ENCODE results near the gene MXRA7.

MXRA7 gene

DNA sequence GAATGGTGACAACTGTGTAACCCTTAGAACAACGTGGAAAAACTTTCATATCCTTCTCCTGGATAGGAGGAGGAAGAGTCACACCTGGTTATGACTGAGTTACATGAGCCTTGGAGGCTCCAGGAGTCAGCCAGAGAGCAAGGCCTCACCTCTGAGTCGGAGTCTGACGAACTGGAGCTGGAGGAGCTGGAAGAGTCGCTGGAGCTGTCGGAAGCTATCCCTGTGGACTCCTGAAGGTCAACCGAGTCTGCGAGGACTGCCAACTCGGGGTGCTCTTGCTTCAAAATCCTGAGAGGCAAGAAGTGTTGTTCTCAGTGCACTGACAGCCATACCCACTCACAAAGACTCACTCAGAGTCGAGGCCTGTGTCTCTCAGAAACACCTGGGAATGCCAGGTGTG, 9.4 kb upstream of the MXRA7 start:
- H3K4me3 ChIP-seq (ENCODE audit: control insufficient read depth, low read depth, low read length): no peak overlapping the region
- TF ChIP-seq, protein P1, sequence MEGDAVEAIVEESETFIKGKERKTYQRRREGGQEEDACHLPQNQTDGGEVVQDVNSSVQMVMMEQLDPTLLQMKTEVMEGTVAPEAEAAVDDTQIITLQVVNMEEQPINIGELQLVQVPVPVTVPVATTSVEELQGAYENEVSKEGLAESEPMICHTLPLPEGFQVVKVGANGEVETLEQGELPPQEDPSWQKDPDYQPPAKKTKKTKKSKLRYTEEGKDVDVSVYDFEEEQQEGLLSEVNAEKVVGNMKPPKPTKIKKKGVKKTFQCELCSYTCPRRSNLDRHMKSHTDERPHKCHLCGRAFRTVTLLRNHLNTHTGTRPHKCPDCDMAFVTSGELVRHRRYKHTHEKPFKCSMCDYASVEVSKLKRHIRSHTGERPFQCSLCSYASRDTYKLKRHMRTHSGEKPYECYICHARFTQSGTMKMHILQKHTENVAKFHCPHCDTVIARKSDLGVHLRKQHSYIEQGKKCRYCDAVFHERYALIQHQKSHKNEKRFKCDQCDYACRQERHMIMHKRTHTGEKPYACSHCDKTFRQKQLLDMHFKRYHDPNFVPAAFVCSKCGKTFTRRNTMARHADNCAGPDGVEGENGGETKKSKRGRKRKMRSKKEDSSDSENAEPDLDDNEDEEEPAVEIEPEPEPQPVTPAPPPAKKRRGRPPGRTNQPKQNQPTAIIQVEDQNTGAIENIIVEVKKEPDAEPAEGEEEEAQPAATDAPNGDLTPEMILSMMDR (IDR thresholded peaks at IDR 0.05; ENCODE audit: control insufficient read depth, insufficient read depth, low read depth, low read length, missing control alignments): no peak
- DNase-seq (ENCODE audit: low read depth): no peak

DNA sequence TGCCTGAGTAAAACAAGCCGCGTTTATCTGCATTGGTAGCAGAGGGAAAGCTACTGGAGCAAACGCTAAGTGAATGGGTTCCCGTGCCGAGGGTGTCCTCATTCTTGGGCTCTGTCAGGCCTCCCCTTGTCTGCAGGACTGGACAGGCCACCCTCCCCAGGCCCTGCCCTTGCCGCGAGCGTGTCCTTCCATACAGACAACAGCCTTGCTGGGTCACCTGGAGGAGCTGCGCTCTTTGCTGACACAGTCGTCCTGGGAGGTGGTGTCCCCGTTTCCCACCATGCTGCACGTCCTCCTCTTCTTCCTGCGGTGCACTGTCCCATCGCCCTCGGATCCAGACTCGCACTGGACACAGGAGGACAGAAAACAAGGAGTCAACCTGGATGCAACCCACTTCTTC, 7.8 kb upstream of the MXRA7 start:
- no peak overlapping the region for H3K4me3 ChIP-seq (ENCODE audit: control insufficient read depth, low read depth, low read length)
- no peak for DNase-seq (ENCODE audit: low read depth)
- TF ChIP-seq, protein P1 (IDR thresholded peaks at IDR 0.05; ENCODE audit: control insufficient read depth, insufficient read depth, low read depth, low read length, missing control alignments): no peak

DNA sequence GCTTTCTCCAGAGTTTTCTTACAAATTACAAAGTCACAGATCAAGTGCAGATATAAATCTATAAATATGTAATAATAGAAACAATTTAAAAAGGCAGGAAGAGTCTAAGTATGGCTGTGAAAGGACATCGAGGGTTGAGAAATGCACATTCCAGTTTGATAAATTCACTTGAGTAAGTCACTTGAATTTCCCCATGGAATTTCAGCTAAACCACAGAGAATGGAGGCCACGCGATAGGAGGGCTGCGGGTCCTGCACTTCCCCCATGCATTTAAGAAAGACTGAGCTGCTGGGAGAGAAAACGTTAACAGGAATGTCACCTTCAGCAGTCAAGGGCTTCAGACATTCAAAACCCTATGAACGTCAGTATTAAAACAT, 6.1 kb upstream of the MXRA7 start:
- TF ChIP-seq, protein P1 (IDR thresholded peaks at IDR 0.05; ENCODE audit: control insufficient read depth, insufficient read depth, low read depth, low read length, missing control alignments): no peak
- H3K4me3 ChIP-seq (ENCODE audit: control insufficient read depth, low read depth, low read length): no peak overlapping the region
- peak; percentile 92 for DNase-seq (ENCODE audit: low read depth)

DNA sequence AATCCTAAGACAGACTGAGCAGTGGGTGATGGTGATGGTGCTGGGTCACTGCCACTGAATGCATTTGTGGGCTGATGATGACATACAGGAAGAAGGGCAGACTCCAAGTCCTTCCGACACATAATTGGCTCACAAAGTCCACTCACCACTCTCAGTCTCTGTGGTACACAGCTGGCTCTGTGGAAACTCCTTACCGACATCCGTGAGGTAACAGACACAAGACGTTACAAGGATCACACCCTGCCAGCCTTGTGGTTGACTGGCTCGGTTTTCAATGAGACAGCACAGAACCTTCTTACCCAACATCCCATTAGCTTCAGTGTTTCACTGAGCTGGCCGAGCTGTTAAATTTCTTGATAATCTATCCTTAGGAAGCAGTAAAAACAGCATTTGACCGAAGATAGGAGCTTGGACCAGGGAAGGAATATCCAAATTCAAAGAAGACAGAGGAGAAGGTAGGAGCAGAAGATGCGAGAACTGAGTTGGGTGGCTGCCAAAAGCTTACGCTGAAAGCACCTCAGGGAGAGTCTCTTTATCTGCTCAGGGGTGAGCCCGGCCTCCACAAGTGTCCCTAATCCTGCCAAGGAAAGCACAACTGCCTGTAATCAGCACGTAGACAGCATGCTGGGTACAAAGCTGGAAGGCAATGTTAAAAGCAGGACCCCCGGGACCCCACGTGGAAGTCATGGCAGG, 5.5 kb upstream of the MXRA7 start:
- peak; percentile 100 for DNase-seq (ENCODE audit: low read depth)
- no peak overlapping the region for H3K4me3 ChIP-seq (ENCODE audit: control insufficient read depth, low read depth, low read length)
- TF ChIP-seq, protein P1 (IDR thresholded peaks at IDR 0.05; ENCODE audit: control insufficient read depth, insufficient read depth, low read depth, low read length, missing control alignments): no peak

DNA sequence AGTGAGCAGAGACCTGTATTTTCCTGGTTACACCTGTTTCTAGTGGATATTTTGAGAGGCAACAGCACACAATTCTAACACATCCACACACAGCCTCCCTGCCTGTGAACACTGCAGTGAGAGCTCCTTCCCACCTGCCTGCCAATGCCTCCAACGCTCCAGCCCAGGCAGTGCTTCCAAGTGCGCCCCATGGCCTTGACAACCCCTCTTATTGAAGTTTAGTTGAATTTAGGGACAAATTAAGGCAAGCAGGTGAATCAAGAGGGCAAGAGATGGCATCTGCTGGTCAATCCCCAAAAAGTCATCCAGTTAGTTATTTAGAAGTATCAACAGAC, 4.7 kb upstream of the MXRA7 start:
- no peak for DNase-seq (ENCODE audit: low read depth)
- TF ChIP-seq, protein P1 (IDR thresholded peaks at IDR 0.05; ENCODE audit: control insufficient read depth, insufficient read depth, low read depth, low read length, missing control alignments): no peak
- no peak overlapping the region for H3K4me3 ChIP-seq (ENCODE audit: control insufficient read depth, low read depth, low read length)

DNA sequence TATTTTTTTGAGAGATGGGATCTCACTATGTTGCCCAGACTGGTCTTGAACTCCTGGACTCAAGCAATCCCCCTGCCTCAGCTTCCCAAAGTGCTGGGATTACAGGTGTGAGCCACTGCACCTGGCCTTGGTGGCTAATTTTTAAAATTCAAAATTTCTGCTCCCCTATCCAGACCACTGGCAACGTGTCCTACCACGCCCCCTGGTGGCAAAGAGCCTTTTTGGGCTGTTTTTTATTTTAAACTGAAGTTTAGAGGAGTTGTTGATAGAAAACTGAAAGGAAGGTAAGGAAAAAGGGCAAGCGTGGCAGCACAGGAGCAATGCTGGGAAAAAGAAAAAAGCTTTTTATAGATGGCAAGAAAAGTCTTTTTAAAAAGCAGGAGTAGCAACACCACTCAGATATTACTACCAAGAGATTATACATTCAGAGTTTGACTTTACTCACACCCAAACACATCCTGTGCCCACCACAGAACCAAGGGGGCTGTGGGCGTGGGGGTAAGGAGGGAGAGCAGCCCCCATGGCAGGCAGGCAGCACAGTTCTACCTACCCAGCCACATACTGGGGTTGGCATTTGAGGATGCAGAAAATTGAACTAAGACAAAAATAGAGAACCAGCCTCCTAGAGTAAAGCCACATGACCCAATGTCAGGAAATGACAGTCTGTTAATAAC, 4.2 kb upstream of the MXRA7 start:
- TF ChIP-seq, protein P1 (IDR thresholded peaks at IDR 0.05; ENCODE audit: control insufficient read depth, insufficient read depth, low read depth, low read length, missing control alignments): peak; percentile 77
- no peak overlapping the region for H3K4me3 ChIP-seq (ENCODE audit: control insufficient read depth, low read depth, low read length)
- DNase-seq (ENCODE audit: low read depth): no peak

Data from AG09309 (cell line).